Keratinocyte (primary cell): Measurements from ENCODE around the gene MYO10. TPM values are rescaled to one million over a fixed set of nuclear protein-coding genes. Genes with fewer than 3 reads are reported as not detected.

Experiments
- DNase-seq: peaks from one replicate; pipeline ENCODE4 v3.0.0-alpha.2; 2011; ENCODE audit warnings: low read depth, missing footprints, low spot score
- FAIRE-seq: peaks from 2 replicates; lab custom pipeline; 2011; peaks lifted over from hg19 to GRCh38; lab: Jason Lieb, UNC
- H2AFZ ChIP-seq: 2 replicates; pipeline ENCODE4 v1.6.0; 2012; ENCODE audit warnings: low read length, control low read depth, inconsistent platforms; ENCODE audit not compliant: control insufficient read depth
- H3K27ac ChIP-seq: 2 replicates; pipeline ENCODE4 v1.5.1; 2011; ENCODE audit warnings: low read length; ENCODE audit not compliant: control insufficient read depth, insufficient read depth
- H3K27me3 ChIP-seq: 3 replicates; pipeline ENCODE4 v1.6.0; 2011; ENCODE audit warnings: low read length; ENCODE audit not compliant: control insufficient read depth, insufficient read depth; ENCODE audit errors: extremely low read depth
- H3K36me3 ChIP-seq, 2 experiments: 2 replicates in 1 of 2; 3 replicates in 1 of 2; pipeline ENCODE4 v1.5.1; 2011; ENCODE audit warnings: low read length in 2 of 2, mild to moderate bottlenecking in 1 of 2; ENCODE audit not compliant: control insufficient read depth in 2 of 2, insufficient read depth in 2 of 2; ENCODE audit errors: extremely low read depth in 1 of 2
- H3K4me1 ChIP-seq: 3 replicates; pipeline ENCODE4 v1.5.1; 2011; ENCODE audit warnings: low read length; ENCODE audit not compliant: control insufficient read depth, insufficient read depth; ENCODE audit errors: extremely low read depth
- H3K4me2 ChIP-seq: 3 replicates; pipeline ENCODE4 v1.6.0; 2011; ENCODE audit warnings: low read depth, low read length; ENCODE audit not compliant: control insufficient read depth, insufficient read depth; ENCODE audit errors: extremely low read depth
- H3K4me3 ChIP-seq, 3 experiments: fragments of 200-600 bp in 1 of 3; sonication (generic) in 1 of 3; 2 replicates in 2 of 3; 3 replicates in 1 of 3; pipeline ENCODE4 v1.5.1; 2011 to 2016; ENCODE audit warnings: low read length in 3 of 3, mild to moderate bottlenecking in 3 of 3, control low read depth in 2 of 3, inconsistent platforms in 1 of 3, low read depth in 1 of 3, mixed read lengths in 1 of 3, mixed run types in 1 of 3, moderate library complexity in 1 of 3; ENCODE audit not compliant: control insufficient read depth in 2 of 3, insufficient read depth in 2 of 3; ENCODE audit errors: extremely low read depth in 1 of 3
- H3K79me2 ChIP-seq: 2 replicates; pipeline ENCODE4 v1.6.0; 2012; ENCODE audit warnings: low read length; ENCODE audit not compliant: control insufficient read depth, insufficient read depth
- H3K9ac ChIP-seq: 3 replicates; pipeline ENCODE4 v1.6.0; 2011; ENCODE audit warnings: low read length; ENCODE audit not compliant: control insufficient read depth, insufficient read depth; ENCODE audit errors: extremely low read depth
- H3K9me1 ChIP-seq: 3 replicates; pipeline ENCODE4 v1.6.0; 2011; ENCODE audit warnings: low read length; ENCODE audit not compliant: control insufficient read depth, insufficient read depth; ENCODE audit errors: extremely low read depth
- H3K9me3 ChIP-seq: 2 replicates; pipeline ENCODE4 v1.5.1; 2012; ENCODE audit warnings: low read depth, low read length; ENCODE audit not compliant: control insufficient read depth
- H4K20me1 ChIP-seq: 3 replicates; pipeline ENCODE4 v1.6.0; 2011; ENCODE audit warnings: low read length; ENCODE audit not compliant: control insufficient read depth, insufficient read depth; ENCODE audit errors: extremely low read depth
- CTCF ChIP-seq, 3 experiments: IDR thresholded peaks in 1 of 3; conservative IDR thresholded peaks in 1 of 3; optimal IDR thresholded peaks in 1 of 3; 2 replicates in 2 of 3; 3 replicates in 1 of 3; pipeline versions ENCODE3 to v1.5.1; 2011; ENCODE audit warnings: low read length in 3 of 3, mild to moderate bottlenecking in 3 of 3, moderate library complexity in 2 of 3, control low read depth in 1 of 3, inconsistent platforms in 1 of 3; ENCODE audit not compliant: insufficient read depth in 2 of 3; ENCODE audit errors: extremely low read depth in 1 of 3
- EZH2 ChIP-seq: IDR thresholded peaks from one replicate; pipeline ENCODE4 v1.6.1; 2012; ENCODE audit warnings: inconsistent platforms, mild to moderate bottlenecking, low read length, moderate library complexity
- dilution Hi-C: fragments of 300-500 bp; cut with MboI; formaldehyde crosslinking; loops from one replicate; pipeline ENCODE4 v1.7.0; 2020; ENCODE audit warnings: low sequenced_read_pairs; ENCODE audit not compliant: extremely low pct_ligation_motif_present
- polyA plus RNA-seq, 5 experiments: library from polyadenylated mRNA; depleted of rRNA in 3 of 5; stranded (reverse) in 3 of 5; stranded (forward) in 1 of 5; unstranded in 1 of 5; fragments of >200 nt; gene quantifications; 1 replicate in 1 of 5; 2 replicates in 3 of 5; 3 replicates in 1 of 5; pipeline versions ENCODE4 v1.2.1 to v1.2.3, GENCODE V29; 2011 to 2012; ENCODE audit warnings: missing spikeins in 2 of 5, low read depth in 1 of 5, low replicate concordance in 1 of 5

The MYO10 gene
- polyA plus RNA-seq, 1 donor (not counting 4 experiments of a cell fraction or from before 2014, with no cell fraction given) = 22.0 TPM

GRCh38 chr5:16707869-16708192, 228.3 kb downstream of the MYO10 start:
- H3K4me2 ChIP-seq = no peak overlapping the region
- no peaks in the 10 kb centered on the region for H3K4me1 ChIP-seq
- no peak for TF ChIP-seq CTCF (optimal IDR thresholded peaks at IDR 0.05 in 1 of 3, IDR thresholded peaks at IDR 0.05 in 1 of 3, conservative IDR thresholded peaks at IDR 0.05 in 1 of 3; ENCODE audit: extremely low read depth in 1 of 3, insufficient read depth in 2 of 3, low read length in 3 of 3)
- TF ChIP-seq EZH2 = no peak
- H2AFZ ChIP-seq = no peak overlapping the region
- H3K27me3 ChIP-seq = no peaks in the 10 kb centered on the region
- no peak for FAIRE-seq
- H3K79me2 ChIP-seq = no peaks in the 10 kb centered on the region
- no peak overlapping the region for H3K9ac ChIP-seq
- H3K9me3 ChIP-seq = no peaks in the 10 kb centered on the region
- H3K4me3 ChIP-seq = no peak overlapping the region
- H3K36me3 ChIP-seq = peaks cover 31 to 34% of the 10 kb centered on the region in 2 experiments
- H3K9me1 ChIP-seq = no peaks in the 10 kb centered on the region
- H4K20me1 ChIP-seq = no peaks in the 10 kb centered on the region
- no peak overlapping the region for H3K27ac ChIP-seq
- dilution Hi-C loops = no loop called here
- no peak for DNase-seq

GRCh38 chr5:16707168-16707868, 228.8 kb downstream of the MYO10 start:
- FAIRE-seq (no peak), DNase-seq (no peak)
- H3K4me3 ChIP-seq = no peak overlapping the region
- H3K9me1 ChIP-seq = no peaks in the 10 kb centered on the region
- H3K4me1 ChIP-seq = no peaks in the 10 kb centered on the region
- no peak overlapping the region for H3K4me2 ChIP-seq
- no peak overlapping the region for H2AFZ ChIP-seq
- dilution Hi-C loops = no loop called here
- no peaks in the 10 kb centered on the region for H3K9me3 ChIP-seq
- H3K27ac ChIP-seq = no peak overlapping the region
- no peaks in the 10 kb centered on the region for H4K20me1 ChIP-seq
- no peaks in the 10 kb centered on the region for H3K27me3 ChIP-seq
- peaks cover 33 to 36% of the 10 kb centered on the region in 2 experiments for H3K36me3 ChIP-seq
- H3K79me2 ChIP-seq = no peaks in the 10 kb centered on the region
- no peak for TF ChIP-seq EZH2
- TF ChIP-seq CTCF (optimal IDR thresholded peaks at IDR 0.05 in 1 of 3, IDR thresholded peaks at IDR 0.05 in 1 of 3, conservative IDR thresholded peaks at IDR 0.05 in 1 of 3; ENCODE audit: extremely low read depth in 1 of 3, insufficient read depth in 2 of 3, low read length in 3 of 3) = no peak
- no peak overlapping the region for H3K9ac ChIP-seq
